ENCODE data around the gene FEV.
A peak's percentile ranks its signal among the peaks of the same experiment; 100 is the strongest.

FEV gene

DNA sequence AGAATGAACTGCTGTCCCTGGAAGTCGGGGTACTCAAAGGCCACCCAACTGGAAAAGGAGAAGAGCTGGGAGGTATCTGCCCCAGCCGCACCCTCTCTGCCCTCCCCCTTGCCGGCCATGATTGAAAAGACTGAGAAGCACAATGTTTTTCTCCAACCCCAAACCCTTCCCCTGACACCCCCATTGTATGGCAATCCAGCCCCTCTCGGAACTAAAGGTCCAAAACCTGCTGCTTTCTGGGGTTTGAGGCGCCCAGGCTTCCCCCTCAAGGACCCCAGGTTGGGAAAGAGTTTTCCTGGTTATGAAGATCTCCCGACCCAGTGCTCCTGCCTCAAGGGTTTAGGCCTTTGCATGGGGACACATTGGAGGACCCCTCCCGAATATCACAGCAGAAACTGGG lies 7.2 kb upstream of the FEV start:
- DNase-seq, result no peak

GRCh38 chr2:218991674-218992168 lies 6.7 kb upstream of the FEV start:
- no peak for DNase-seq

DNA sequence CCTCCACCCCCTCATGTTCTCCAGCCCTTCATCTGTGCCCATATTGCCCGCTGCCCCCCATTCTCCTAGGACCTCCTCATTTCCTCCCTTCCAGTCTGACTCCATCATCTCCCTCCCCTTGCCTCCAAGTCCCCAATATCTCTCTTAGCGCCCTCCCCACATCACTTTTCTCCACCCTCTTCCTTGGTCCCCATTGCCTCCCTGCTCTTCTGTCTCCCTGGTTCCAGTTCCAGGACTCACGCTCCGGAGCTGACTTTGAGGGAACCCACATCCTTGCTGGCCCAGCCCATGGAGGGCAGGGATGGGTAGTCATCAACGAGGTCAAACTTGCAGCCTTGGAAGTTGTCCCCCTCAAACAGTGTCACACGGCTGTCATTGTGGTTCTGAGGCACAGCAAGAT lies 5.6 kb upstream of the FEV start:
- DNase-seq, result no peak

- no peak for DNase-seq
Observed at GRCh38 chr2:218990052-218990451, 5.1 kb upstream of the FEV start.

GRCh38 chr2:218988650-218989049 lies 3.7 kb upstream of the FEV start:
- no peak for DNase-seq

- DNase-seq, result no peak
Observed at GRCh38 chr2:218988164-218988563, 3.2 kb upstream of the FEV start.

GRCh38 chr2:218986148-218986761 lies 1.3 kb upstream of the FEV start:
- no peak for DNase-seq

DNA sequence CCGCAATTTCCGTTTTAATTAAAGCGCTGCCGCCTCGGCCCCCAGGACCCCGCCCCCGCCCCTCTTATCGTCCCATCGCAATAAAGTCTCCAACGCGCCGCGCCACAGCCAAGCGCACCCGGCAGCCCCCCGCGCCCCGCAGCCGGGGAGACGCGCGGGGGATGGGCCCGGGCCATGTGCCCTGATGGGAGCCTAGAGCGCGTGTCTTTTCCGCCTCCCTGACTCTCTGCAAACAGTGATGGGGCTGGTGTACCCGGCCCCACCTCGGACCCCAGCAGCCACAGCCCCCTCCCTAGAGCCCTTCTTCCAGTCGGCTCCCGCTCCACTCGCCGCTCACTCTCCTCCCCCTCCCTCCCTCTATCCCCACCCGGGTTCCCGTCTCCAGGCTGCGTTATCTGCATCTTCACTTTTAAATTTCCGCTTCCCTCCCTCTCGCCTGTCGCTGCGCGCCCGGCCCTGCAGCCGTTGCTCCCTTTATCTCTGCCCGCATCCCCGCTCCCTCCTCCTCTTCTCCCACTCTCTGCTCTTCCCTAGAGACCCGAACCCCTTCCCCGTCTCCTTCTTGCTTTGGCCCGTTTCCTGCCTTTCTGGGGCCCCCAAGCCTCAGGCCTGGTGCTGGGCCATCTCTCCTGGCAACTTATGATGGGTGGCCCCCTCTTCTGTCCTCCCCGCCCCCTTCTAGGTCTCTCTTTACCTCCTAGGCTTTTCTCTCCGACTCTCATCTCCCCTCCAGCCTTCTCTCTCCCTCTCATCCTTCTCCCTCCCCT lies 524 bp upstream of the FEV start:
- no peak for DNase-seq

DNA sequence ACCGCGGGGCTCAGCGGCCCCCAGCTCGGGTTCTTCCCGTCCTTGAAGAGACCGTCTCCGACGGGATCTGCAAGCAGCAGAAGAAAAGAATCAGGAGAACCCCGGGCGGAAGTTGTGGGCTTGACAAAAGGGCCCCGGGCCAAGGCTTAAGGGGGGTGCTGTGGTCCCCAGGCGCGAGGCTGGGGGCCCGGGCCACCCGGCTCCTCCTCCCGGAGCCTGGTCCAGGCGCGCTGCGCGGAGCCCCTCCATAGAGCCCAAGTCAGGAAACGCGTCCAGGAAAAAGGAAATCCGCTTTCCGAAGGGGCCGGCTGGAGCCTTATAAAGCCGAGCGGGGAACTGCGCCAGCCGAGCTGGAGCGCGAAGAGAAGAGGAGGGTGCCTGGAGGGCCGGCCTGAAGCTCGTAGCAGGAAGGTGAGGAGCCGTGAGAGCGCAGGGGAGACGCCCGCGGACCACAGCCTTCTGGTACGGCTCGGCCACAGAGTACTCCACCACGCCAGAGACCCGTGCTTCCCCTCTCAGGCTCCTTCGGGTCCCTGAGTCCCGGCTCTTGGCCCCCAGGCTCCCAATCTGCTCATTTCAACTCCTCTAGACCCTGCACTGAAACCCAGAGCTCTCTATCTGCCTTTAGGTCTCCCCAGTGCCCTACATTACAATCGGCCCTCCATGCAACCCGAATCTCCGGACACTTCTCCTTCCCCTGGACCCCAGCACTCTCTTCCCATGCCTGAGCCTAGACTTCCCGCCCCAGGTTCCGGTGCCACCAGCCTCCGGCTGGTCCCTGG lies 554 bp downstream of the FEV start:
- DNase-seq, result no peak

DNA sequence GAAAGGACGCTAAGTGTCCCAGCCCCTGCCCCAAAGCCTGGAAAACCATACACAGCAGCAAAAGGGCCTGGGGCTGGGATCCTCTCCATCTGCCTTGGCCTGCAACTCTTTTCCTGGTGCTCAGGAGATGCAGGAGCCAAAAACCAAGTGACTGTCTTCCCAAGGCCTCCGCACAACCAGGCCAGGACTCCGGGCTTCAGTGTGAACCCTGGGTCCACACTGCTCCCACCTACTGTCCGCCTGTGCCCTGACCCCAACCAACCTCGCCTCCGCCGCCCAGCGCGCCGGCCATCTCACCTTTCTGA lies 1.1 kb downstream of the FEV start:
- DNase-seq, result no peak

GRCh38 chr2:218983263-218983933 lies 1.6 kb downstream of the FEV start:
- DNase-seq, result no peak

DNA sequence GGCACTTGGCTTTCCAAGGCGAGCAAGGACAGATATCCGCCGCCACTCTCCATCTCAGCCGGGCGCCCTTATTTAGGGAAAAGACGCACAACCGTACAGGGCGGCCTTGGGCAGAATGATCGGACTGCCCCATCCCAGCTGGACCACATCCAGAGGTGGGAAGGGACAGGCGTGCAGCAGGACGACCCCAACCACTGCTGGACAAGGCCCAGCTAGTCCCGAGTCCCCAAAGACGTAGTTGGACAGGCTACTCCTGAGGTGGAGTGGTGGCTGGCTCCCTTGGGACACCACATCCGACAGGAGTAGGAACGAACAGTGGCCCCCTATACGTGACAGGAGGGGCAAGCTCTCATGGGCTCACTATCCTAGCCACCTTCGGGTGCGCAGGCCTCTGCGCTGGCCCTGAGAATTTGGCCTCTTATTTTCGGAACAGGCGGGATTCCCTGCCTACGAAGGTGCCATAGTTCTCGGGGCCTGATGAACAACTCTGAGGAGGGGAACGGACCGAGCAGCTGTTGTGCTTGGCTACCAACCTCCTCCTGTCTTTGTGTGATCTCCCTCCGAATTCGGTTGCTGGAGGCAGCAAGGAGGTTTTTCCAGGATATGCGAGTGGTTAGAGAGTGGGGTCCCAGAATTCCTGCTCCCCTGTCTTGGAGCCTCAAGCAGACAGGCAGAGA lies 2.3 kb downstream of the FEV start:
- DNase-seq, result no peak

- peak; percentile 48 for DNase-seq
Observed at GRCh38 chr2:218981881-218982585, 3.0 kb downstream of the FEV start.

- DNase-seq, result no peak
Observed at GRCh38 chr2:218981390-218981880, 3.5 kb downstream of the FEV start.

DNA sequence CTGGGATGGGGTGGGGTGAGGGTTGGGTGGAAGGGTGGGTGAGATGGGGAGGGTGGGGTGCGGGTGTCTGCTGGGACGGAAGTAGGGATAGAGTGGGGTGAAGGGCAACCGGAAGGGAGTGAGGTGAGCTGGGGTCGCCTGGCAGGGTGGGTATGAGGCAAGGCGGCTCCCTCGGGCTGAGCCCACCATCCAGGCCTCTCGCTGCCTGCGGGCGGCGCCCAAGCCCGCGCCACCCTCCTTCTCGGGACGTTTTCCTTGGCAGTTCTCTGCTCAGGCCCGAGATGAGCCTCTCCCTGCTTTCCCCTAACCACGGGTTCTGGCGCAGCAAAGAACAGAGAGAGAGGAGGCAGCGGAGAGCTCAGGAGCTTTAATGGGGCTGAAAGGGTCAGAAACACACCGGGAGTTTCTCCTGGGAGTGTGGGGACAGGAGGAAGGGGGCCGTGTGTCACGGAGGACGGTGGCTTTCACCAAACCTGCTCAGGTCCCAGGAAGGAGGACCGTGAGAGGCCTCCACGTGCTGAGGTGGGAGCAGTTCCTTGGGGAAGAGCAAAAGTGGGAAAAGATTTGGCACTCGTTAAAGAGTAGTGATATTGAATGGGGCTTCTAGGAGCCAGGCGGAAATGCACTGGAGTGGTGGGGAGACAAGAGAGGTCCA lies 4.1 kb downstream of the FEV start:
- no peak for DNase-seq

GRCh38 chr2:218979846-218980734 lies 4.9 kb downstream of the FEV start:
- DNase-seq, result peak; percentile 86

- DNase-seq, result no peak
Observed at GRCh38 chr2:218975060-218975777, 9.8 kb downstream of the FEV start.

GRCh38 chr2:218970894-218971293 lies 14.1 kb downstream of the FEV start:
- DNase-seq, result no peak

DNA sequence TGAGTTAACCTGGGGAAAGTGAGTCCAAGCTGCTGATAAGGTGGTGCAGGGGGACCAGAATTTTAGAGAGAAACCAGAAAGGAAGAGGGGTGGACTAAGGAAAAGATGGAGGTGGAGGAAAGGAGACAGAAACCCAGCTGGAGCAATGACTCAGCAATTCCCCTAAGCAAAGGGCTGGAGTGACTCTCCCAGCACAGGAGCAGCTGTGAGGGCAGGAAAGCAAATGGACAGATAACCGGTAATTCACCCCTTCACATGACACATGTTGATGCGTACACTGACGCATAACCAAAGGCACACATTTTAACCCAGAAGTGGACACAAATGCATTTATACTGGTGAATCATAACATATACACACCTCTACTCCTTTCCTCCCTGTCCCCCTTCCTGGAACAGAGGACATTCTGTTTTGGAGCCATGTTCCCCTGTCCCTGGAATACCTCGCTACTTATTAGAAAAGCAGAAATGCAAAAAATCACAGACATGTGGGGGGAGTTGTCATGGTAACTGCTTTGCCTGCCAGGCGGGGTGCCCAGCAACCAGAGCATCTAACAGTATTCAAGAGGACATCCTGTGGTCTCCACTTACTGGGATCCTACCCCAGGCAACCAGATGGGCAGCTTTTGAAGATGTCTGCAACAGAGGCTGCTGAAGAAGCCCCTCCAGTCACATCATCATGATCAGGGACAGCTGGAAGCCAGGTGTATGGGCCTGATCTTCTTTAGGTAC lies 20.8 kb downstream of the FEV start:
- no peak for DNase-seq

Data from hematopoietic multipotent progenitor cell treated with erythropoietin and hydrocortisone succinate and interleukin-3 and kit ligand, for 6 days (in vitro differentiated cells).